ENCODE data around the gene IQCK.

The IQCK gene

GRCh38 chr16:19860166-19861041 lies 142.3 kb downstream of the IQCK start:
- H3K4me1 ChIP-seq = no peaks in the 10 kb centered on the region
- DNase-seq = no peak
- TF ChIP-seq CTCF (IDR thresholded peaks at IDR 0.05; ENCODE audit: low read depth, low read length) = no peak
- H3K36me3 ChIP-seq = no peaks in the 10 kb centered on the region
- H3K4me3 ChIP-seq (ENCODE audit: low read depth, low read length) = no peak overlapping the region
- H3K27me3 ChIP-seq = no peaks in the 10 kb centered on the region
- no peaks in the 10 kb centered on the region for H3K9me3 ChIP-seq

GRCh38 chr16:19861133-19861532 lies 143.1 kb downstream of the IQCK start:
- no peak for DNase-seq
- TF ChIP-seq CTCF (IDR thresholded peaks at IDR 0.05; ENCODE audit: low read depth, low read length) = no peak
- no peaks in the 10 kb centered on the region for H3K4me1 ChIP-seq
- H3K4me3 ChIP-seq (ENCODE audit: low read depth, low read length) = no peak overlapping the region
- H3K9me3 ChIP-seq = no peaks in the 10 kb centered on the region
- H3K27me3 ChIP-seq = no peaks in the 10 kb centered on the region
- H3K36me3 ChIP-seq = no peaks in the 10 kb centered on the region

- no peaks in the 10 kb centered on the region for H3K9me3 ChIP-seq
- H3K27me3 ChIP-seq = no peaks in the 10 kb centered on the region
- no peak overlapping the region for H3K4me3 ChIP-seq (ENCODE audit: low read depth, low read length)
- DNase-seq = no peak
- no peaks in the 10 kb centered on the region for H3K36me3 ChIP-seq
- H3K4me1 ChIP-seq = no peaks in the 10 kb centered on the region
- no peak for TF ChIP-seq CTCF (IDR thresholded peaks at IDR 0.05; ENCODE audit: low read depth, low read length)
These were observed 143.8 kb downstream of the IQCK start for GRCh38 chr16:19861811-19862327.

GRCh38 chr16:19863990-19864389 lies 145.9 kb downstream of the IQCK start:
- Histone ChIP-seq H3K9me3 (no peaks in the 10 kb centered on the region), H3K4me3 (ENCODE audit: low read depth, low read length) (no peak overlapping the region), H3K36me3 (no peaks in the 10 kb centered on the region), H3K4me1 (no peaks in the 10 kb centered on the region), H3K27me3 (no peaks in the 10 kb centered on the region)
- no peak for DNase-seq
- TF ChIP-seq CTCF (IDR thresholded peaks at IDR 0.05; ENCODE audit: low read depth, low read length) = no peak

GRCh38 chr16:19864566-19864965 lies 146.5 kb downstream of the IQCK start:
- H3K4me3 ChIP-seq (ENCODE audit: low read depth, low read length) = no peak overlapping the region
- no peaks in the 10 kb centered on the region for H3K4me1 ChIP-seq
- TF ChIP-seq CTCF (IDR thresholded peaks at IDR 0.05; ENCODE audit: low read depth, low read length) = no peak
- H3K36me3 ChIP-seq = no peaks in the 10 kb centered on the region
- H3K9me3 ChIP-seq = no peaks in the 10 kb centered on the region
- no peaks in the 10 kb centered on the region for H3K27me3 ChIP-seq
- no peak for DNase-seq

- no peak for DNase-seq
- Histone ChIP-seq H3K27me3 (no peaks in the 10 kb centered on the region), H3K36me3 (no peaks in the 10 kb centered on the region), H3K9me3 (no peaks in the 10 kb centered on the region), H3K4me3 (ENCODE audit: low read depth, low read length) (no peak overlapping the region), H3K4me1 (no peaks in the 10 kb centered on the region)
- TF ChIP-seq CTCF (IDR thresholded peaks at IDR 0.05; ENCODE audit: low read depth, low read length) = no peak
These were observed 150.3 kb downstream of the IQCK start for GRCh38 chr16:19868421-19868820.

Measured in BE2C (cell line).